ENCODE measurements around the gene LRRC70.

DNA sequence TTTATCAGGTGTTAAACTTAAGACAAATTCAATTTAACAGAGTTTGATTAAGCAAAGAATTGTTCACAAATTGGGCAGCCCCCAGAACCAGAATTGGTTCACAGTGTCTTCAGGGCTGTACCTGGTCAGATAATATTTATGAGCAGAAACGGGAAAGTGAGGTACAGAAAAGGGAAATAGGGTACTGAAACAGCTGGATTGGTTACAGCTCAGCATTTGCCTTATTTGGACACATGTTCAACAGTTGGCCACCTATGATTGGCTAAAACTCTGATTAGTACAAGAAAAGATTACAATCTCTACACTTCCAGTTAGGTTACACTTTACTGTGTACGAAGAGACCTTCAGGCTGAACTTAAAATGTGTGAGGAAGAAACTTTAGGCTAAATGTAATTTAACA is 18.7 kb downstream of the LRRC70 start:
- no peak for TF ChIP-seq ZNF8 (CRISPR knock-in tag; IDR thresholded peaks at IDR 0.05)
- TF ChIP-seq, protein P1, sequence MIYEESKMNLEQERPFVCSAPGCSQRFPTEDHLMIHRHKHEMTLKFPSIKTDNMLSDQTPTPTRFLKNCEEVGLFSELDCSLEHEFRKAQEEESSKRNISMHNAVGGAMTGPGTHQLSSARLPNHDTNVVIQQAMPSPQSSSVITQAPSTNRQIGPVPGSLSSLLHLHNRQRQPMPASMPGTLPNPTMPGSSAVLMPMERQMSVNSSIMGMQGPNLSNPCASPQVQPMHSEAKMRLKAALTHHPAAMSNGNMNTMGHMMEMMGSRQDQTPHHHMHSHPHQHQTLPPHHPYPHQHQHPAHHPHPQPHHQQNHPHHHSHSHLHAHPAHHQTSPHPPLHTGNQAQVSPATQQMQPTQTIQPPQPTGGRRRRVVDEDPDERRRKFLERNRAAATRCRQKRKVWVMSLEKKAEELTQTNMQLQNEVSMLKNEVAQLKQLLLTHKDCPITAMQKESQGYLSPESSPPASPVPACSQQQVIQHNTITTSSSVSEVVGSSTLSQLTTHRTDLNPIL (CRISPR knock-in tag; IDR thresholded peaks at IDR 0.05; ENCODE audit: low read depth) = no peak
- TF ChIP-seq RARB (CRISPR knock-in tag; IDR thresholded peaks at IDR 0.05) = no peak
- TF ChIP-seq ARNTL (CRISPR knock-in tag; IDR thresholded peaks at IDR 0.05; ENCODE audit: borderline replicate concordance, low read depth) = no peak
- no peak for TF ChIP-seq OSR1 (CRISPR knock-in tag; IDR thresholded peaks at IDR 0.05)
- TF ChIP-seq, protein P2, sequence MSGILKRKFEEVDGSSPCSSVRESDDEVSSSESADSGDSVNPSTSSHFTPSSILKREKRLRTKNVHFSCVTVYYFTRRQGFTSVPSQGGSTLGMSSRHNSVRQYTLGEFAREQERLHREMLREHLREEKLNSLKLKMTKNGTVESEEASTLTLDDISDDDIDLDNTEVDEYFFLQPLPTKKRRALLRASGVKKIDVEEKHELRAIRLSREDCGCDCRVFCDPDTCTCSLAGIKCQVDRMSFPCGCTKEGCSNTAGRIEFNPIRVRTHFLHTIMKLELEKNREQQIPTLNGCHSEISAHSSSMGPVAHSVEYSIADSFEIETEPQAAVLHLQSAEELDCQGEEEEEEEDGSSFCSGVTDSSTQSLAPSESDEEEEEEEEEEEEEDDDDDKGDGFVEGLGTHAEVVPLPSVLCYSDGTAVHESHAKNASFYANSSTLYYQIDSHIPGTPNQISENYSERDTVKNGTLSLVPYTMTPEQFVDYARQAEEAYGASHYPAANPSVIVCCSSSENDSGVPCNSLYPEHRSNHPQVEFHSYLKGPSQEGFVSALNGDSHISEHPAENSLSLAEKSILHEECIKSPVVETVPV (CRISPR knock-in tag; IDR thresholded peaks at IDR 0.05) = no peak
- no peak for TF ChIP-seq ISL1 (CRISPR knock-in tag; IDR thresholded peaks at IDR 0.05)
- no peak for TF ChIP-seq SNAI2 (CRISPR knock-in tag; IDR thresholded peaks at IDR 0.05)
- TF ChIP-seq BACH2 (CRISPR knock-in tag; IDR thresholded peaks at IDR 0.05; ENCODE audit: borderline replicate concordance) = no peak

Data from SK-N-SH treated with all-trans-retinoic acid at 6 μM for 48 hours (cell line).